NCI-H1694 (cell line): Measurements from ENCODE around the gene PSME1.
A peak's percentile ranks its signal among the peaks of the same experiment; 100 is the strongest.

ENCODE experiments used
- DNase-seq: peaks from one replicate; lab custom pipeline; 2025; lab: John Stamatoyannopoulos, UW

PSME1 gene

GRCh38 chr14:24135834-24136683 lies at the start of gene PSME1:
PSME1 (plus strand) TSS chr14:24136194; CDS start chr14:24136263, 69 bp downstream.
- peak; percentile 84 for DNase-seq

GRCh38 chr14:24087004-24087403 lies 49.0 kb upstream of the PSME1 start:
- DNase-seq = no peak

- no peak for DNase-seq
These were observed 47.9 kb upstream of the PSME1 start for GRCh38 chr14:24088095-24088494.

GRCh38 chr14:24089890-24090289 lies 46.1 kb upstream of the PSME1 start:
- DNase-seq = no peak

- DNase-seq = no peak
These were observed 43.9 kb upstream of the PSME1 start for GRCh38 chr14:24092110-24092504.

GRCh38 chr14:24092505-24093206 lies 43.3 kb upstream of the PSME1 start:
- DNase-seq = no peak

- DNase-seq = no peak
These were observed 42.6 kb upstream of the PSME1 start for GRCh38 chr14:24093207-24093900.

- peak; percentile 60 for DNase-seq
These were observed 41.8 kb upstream of the PSME1 start, which contains the start of gene PCK2 for GRCh38 chr14:24093901-24094840. PCK2 (plus strand) TSS chr14:24094311; CDS start chr14:24094406, 95 bp downstream.

- no peak for DNase-seq
These were observed 41.1 kb upstream of the PSME1 start for GRCh38 chr14:24094841-24095270.

GRCh38 chr14:24095271-24096068 lies 40.5 kb upstream of the PSME1 start:
- DNase-seq = no peak

GRCh38 chr14:24096545-24097181 lies 39.3 kb upstream of the PSME1 start:
- no peak for DNase-seq

GRCh38 chr14:24098229-24098926 lies 37.6 kb upstream of the PSME1 start:
- DNase-seq = no peak

- no peak for DNase-seq
These were observed 36.8 kb upstream of the PSME1 start for GRCh38 chr14:24098927-24099813.

GRCh38 chr14:24100197-24100981 lies 35.6 kb upstream of the PSME1 start:
- DNase-seq = no peak

GRCh38 chr14:24100982-24101494 lies 35.0 kb upstream of the PSME1 start:
- DNase-seq = no peak

GRCh38 chr14:24102357-24103048 lies 33.5 kb upstream of the PSME1 start:
- DNase-seq = no peak

- DNase-seq = no peak
These were observed 32.5 kb upstream of the PSME1 start for GRCh38 chr14:24103451-24103850.
